IPS-18c (cell line): ENCODE results near the gene DOCK3.
"Not testable (repeated sequence)": the region's sequence is repeated elsewhere in the genome, so short reads cannot be mapped to it uniquely, and the experiment has no call there.

Experiments used
- H3K4me3 ChIP-seq: 2 replicates; pipeline ENCODE4 v1.7.0; 2013; ENCODE audit warnings: low read depth, mild to moderate bottlenecking, low read length, moderate library complexity; ENCODE audit not compliant: insufficient read depth
- H3K9me3 ChIP-seq: one replicate; pipeline ENCODE4 v1.6.1; 2013; ENCODE audit warnings: mild to moderate bottlenecking, low read length, moderate library complexity; ENCODE audit not compliant: control insufficient read depth, insufficient read depth

The DOCK3 gene

GRCh38 chr3:50972029-50972428 is 297.3 kb downstream of the DOCK3 start:
- H3K4me3 ChIP-seq, result no peak overlapping the region

DNA sequence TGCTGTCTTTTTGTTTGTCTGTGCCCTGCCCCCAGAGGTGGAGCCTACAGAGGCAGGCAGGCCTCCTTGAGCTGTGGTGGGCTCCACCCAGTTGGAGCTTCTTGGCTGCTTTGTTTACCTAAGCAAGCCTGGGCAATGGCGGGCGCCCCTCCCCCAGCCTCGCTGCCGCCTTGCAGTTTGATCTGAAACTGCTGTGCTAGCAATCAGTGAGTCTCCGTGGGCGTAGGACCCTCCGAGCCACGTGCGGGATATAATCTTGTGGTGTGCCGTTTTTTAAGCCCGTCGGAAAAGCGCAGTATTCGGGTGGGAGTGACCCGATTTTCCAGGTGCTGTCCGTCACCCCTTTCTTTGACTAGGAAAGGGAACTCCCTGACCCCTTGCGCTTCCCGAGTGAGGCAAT is 303.9 kb downstream of the DOCK3 start:
- H3K4me3 ChIP-seq, result not testable (repeated sequence)

More at GRCh38 chr3:50972029-50972428, 297.3 kb downstream of the DOCK3 start:
- H3K9me3 ChIP-seq, result no peaks in the 10 kb centered on the region

GRCh38 chr3:50978991-50979667 is 304.4 kb downstream of the DOCK3 start:
- H3K9me3 ChIP-seq, result no peaks in the 10 kb centered on the region
- H3K4me3 ChIP-seq, result peak overlapping the region; percentile 29; the same call in 1 of the 2 replicates

More for the DNA sequence above, 303.9 kb downstream of the DOCK3 start:
- H3K9me3 ChIP-seq, result not testable (repeated sequence)

DNA sequence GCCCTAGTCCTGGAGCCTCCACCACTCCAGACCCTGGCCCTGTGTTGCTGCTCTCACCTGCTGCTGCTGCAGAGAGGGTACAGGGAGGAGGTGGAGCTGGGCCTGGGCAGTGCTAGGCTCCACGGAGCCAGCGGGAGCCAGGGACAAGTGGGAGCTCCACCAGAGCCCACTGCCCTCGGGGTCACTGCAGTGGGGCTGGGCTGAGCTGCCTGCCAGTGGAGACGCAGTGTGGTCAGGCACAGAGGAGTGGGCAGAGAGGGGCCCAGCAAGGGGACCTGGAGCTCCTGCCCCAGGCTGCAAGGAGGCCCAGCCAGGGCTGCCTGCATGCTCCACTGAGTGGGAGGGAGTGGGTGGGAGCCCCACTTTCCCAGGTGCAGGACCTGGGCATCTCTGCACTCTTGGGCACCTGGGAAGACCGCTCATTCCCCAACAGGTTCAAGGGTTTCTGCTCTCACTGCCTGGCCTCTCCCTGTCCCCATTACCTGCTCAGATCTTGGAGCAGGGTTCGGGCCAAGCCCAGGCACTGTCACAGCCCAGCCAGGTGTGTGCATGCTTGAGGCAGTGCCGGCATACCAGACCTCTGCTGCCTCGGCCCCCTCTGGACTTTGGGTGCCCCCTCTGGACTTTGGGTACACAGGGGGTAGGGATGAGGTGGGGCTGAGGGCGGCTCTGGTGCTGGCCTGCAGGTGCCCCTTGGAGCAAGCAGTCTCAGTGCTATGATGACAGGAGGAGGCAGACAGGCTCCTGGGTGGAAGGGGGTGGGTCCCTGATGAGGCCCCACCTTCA is 308.0 kb downstream of the DOCK3 start:
- H3K4me3 ChIP-seq, result no peak overlapping the region
- no peaks in the 10 kb centered on the region for H3K9me3 ChIP-seq

DNA sequence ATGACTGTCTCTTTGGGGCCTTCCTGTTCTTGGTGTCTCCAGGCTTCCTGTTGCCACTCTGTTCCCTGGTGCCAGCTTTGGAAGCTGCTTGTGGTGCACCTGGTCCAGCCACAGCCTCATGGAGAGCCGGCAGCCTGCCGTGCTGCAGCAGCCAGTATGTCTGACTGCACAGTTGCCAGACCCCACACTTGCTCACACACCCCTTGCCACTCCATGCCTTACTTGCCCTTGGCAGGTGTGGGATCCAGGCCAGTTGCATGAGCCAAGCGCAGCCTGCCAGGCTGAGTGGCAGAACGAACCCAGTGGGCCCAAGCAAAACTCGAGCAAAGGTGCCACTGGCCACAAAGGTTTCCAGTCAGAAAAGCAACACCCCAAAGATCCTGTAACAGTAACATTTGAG is 309.2 kb downstream of the DOCK3 start:
- Histone ChIP-seq H3K9me3 (no peaks in the 10 kb centered on the region), H3K4me3 (no peak overlapping the region)

DNA sequence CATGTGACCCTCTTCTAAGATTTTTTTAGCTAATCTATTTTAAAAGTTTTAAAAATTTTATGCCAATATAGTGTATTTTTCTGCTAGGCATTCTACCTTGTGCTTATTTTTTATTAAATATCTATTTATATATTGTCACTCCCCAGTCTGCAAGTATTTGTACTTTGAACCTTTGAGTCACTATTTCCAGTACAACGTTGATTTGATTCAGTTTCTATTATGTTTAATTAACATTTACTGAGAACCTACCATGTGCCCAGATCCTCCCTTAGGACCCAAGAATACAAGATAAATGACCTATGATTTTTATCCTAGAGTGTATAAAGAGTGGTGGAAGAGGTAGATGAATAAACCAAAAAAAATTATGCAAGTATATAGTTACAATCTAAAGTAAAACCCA is 311.2 kb downstream of the DOCK3 start:
- Histone ChIP-seq H3K9me3 (no peaks in the 10 kb centered on the region), H3K4me3 (no peak overlapping the region)

- Histone ChIP-seq H3K9me3 (no peaks in the 10 kb centered on the region), H3K4me3 (no peak overlapping the region)
Observed at GRCh38 chr3:50986726-50987125, 312.0 kb downstream of the DOCK3 start.

- H3K9me3 ChIP-seq, result no peaks in the 10 kb centered on the region
- H3K4me3 ChIP-seq, result no peak overlapping the region
Observed at GRCh38 chr3:50994537-50994936, 319.8 kb downstream of the DOCK3 start.

GRCh38 chr3:50995085-50995824 is 320.5 kb downstream of the DOCK3 start:
- Histone ChIP-seq H3K4me3 (no peak overlapping the region), H3K9me3 (no peaks in the 10 kb centered on the region)

DNA sequence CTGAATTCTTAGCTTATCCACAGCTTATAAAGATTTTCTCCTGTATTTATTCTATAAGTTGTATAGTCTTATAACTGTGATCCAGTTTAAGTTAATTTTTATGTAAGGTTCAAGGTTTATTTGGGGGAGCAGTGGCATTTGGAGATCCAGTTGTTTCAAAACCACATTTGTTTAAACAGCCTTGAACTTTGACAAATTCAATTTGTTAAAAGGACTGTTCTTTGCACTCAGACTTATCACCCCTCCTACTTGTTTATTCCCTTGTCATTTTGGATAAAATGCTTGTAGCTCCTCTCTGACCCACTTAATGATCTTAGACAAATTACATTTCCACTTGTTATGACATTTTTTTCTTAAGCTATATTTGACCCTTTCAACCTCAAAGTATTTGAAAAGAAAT is 327.8 kb downstream of the DOCK3 start:
- no peak overlapping the region for H3K4me3 ChIP-seq
- no peaks in the 10 kb centered on the region for H3K9me3 ChIP-seq

- no peak overlapping the region for H3K4me3 ChIP-seq
- no peaks in the 10 kb centered on the region for H3K9me3 ChIP-seq
Observed at GRCh38 chr3:51004235-51004634, 329.5 kb downstream of the DOCK3 start.

DNA sequence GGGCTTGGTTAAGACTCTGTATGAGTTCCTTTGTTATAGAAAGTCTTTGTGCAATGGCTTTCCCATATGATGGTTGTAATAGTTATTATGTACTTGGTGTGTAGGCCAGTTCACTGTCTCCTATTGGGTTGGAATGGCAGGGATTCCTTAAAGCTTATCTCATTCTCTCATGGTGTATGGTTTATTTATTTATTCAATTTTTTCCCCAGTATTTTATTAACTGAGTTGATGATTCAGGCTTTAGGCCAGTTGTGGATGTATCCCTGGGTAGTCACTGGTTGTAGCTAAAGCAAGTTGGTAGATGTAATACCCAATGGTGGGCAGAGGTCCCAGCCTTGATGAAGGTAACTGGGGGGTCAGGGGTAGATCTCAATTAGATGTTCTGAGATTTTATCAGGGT is 349.4 kb downstream of the DOCK3 start:
- Histone ChIP-seq H3K4me3 (no peak overlapping the region), H3K9me3 (no peaks in the 10 kb centered on the region)

GRCh38 chr3:51024765-51025632 is 350.3 kb downstream of the DOCK3 start:
- H3K4me3 ChIP-seq, result no peak overlapping the region

DNA sequence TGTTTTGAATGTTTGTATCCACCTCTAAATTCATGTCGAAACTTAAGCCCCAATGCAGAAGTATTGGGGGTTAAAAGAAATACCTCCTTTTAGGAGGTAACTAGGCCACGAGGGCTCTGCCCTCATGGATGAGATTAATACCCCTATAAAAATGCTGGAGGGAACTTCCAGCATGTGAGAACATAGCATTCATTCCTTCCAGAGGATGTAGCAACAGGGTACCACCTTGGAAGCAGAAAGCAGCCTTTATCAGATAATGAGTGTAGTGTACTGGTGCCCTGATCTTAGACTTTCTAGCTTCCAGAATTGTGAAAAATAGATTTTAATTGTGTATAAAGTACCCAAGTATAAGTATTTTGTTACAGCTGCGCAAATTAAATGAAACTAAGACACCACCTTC is 356.9 kb downstream of the DOCK3 start:
- Histone ChIP-seq H3K4me3 (no peak overlapping the region), H3K9me3 (no peaks in the 10 kb centered on the region)

More at GRCh38 chr3:51024765-51025632, 350.3 kb downstream of the DOCK3 start:
- no peaks in the 10 kb centered on the region for H3K9me3 ChIP-seq

DNA sequence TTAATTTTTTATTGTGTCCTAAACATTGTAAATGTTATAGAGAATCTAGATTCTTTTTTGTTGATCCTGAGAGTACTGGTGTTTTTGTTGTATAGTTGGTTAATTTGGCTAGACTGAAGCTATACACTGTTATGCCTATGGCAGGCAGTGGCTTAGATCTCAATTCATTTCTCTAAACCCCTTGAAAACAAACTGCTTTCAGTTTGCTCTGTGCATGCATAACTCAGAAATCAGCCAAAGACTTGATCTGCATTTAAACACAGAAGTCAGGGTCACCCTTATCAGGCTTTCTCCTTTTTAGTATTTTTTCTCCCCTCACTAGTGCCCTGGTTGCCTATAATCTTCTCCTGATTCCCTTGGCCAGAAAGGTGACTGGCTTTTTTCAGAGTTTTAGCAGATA is 360.9 kb downstream of the DOCK3 start:
- Histone ChIP-seq H3K4me3 (no peak overlapping the region), H3K9me3 (no peaks in the 10 kb centered on the region)

GRCh38 chr3:51044982-51045381 is 370.3 kb downstream of the DOCK3 start:
- Histone ChIP-seq H3K4me3 (no peak overlapping the region), H3K9me3 (no peaks in the 10 kb centered on the region)

- H3K4me3 ChIP-seq, result no peak overlapping the region
- H3K9me3 ChIP-seq, result no peaks in the 10 kb centered on the region
Observed at GRCh38 chr3:51052562-51052961, 377.8 kb downstream of the DOCK3 start.
